AG04450 (cell line): Measurements from ENCODE around the gene JMJD1C. TPM values are rescaled to one million over a fixed set of nuclear protein-coding genes. Genes with fewer than 3 reads are reported as not detected.

Source experiments
- CTCF ChIA-PET: fragments of 300-600, 350-600 bp; formaldehyde crosslinking; extraction: SDS; loops from one replicate; lab custom pipeline; 2022; ENCODE audit warnings: antibody characterized with exemption, inconsistent platforms; lab: Charles Lee
- POLR2A ChIA-PET: fragments of 350-600 bp; formaldehyde crosslinking; extraction: SDS; loops from one replicate; lab custom pipeline; 2021; ENCODE audit warnings: antibody characterized with exemption, inconsistent platforms; lab: Yijun Ruan, JAX
- DNase-seq: peaks from one replicate; pipeline ENCODE4 v3.0.0-alpha.2; 2011; ENCODE audit warnings: low read depth, low spot score
- H3K27ac ChIP-seq: one replicate; pipeline ENCODE4 v1.5.1; 2012; ENCODE audit warnings: low read depth, low read length, control low read depth
- H3K27me3 ChIP-seq: one replicate; pipeline ENCODE4 v1.6.0; 2012; ENCODE audit warnings: low read length; ENCODE audit not compliant: control insufficient read depth, insufficient read depth
- H3K4me3 ChIP-seq: 2 replicates; pipeline ENCODE4 v1.5.1; 2011; ENCODE audit warnings: mild to moderate bottlenecking, low read depth, low read length, control low read depth
- H3K9me3 ChIP-seq: 2 replicates; pipeline ENCODE4 v1.5.1; 2012; ENCODE audit warnings: low read length; ENCODE audit not compliant: control insufficient read depth, insufficient read depth
- polyA plus RNA-seq: library from polyadenylated mRNA; depleted of rRNA; stranded (reverse); fragments of >200 nt; gene quantifications from 2 replicates; pipeline ENCODE4 v1.2.3, GENCODE V29; 2011
- TF ChIP-seq, protein P1 (sequence below): IDR thresholded peaks from 2 replicates; pipeline ENCODE4 v1.5.1; 2011; ENCODE audit warnings: low read depth, low read length, control low read depth, inconsistent platforms

JMJD1C gene
- polyA plus RNA-seq, 1 experiment: 45.0 TPM

DNA sequence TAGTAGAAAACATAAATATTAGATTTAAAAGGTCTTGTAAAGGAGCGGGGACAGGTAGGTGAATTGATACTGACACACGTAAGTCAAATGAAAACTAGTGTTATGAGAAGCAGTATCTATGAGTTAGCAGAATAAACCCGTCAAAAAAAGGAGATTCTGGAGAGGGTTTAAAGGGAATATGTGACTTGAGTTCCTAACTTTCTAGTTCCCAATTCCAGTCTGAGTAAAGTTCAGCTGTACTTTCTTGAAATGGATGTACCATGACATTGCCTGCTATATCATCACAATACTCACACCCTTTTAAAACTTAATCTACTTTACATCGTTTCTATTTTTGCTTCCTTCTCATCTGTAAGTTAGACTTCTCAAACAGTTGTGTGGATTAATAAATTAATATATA, 210.5 kb downstream of the JMJD1C start:
- POLR2A ChIA-PET: no interaction called here
- TF ChIP-seq, protein P1, sequence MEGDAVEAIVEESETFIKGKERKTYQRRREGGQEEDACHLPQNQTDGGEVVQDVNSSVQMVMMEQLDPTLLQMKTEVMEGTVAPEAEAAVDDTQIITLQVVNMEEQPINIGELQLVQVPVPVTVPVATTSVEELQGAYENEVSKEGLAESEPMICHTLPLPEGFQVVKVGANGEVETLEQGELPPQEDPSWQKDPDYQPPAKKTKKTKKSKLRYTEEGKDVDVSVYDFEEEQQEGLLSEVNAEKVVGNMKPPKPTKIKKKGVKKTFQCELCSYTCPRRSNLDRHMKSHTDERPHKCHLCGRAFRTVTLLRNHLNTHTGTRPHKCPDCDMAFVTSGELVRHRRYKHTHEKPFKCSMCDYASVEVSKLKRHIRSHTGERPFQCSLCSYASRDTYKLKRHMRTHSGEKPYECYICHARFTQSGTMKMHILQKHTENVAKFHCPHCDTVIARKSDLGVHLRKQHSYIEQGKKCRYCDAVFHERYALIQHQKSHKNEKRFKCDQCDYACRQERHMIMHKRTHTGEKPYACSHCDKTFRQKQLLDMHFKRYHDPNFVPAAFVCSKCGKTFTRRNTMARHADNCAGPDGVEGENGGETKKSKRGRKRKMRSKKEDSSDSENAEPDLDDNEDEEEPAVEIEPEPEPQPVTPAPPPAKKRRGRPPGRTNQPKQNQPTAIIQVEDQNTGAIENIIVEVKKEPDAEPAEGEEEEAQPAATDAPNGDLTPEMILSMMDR: no peak

DNA sequence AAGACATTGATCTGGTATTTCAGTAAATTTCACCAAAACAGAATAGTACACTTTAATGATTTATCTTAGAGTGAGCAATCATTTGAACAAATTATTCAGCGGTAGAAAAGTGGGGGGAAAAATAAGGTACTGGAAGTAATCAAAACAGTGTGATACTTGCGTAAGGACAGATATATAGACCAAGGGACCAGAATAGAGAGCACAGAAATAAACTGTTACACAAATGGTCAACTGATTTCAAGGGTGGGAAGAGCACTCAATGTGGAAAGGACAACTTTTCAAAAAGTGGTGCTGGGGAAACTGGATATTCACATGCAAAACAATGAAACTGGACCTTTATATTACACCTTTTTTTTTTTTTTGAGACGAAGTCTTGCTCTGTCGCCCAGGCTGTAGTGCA, 212.7 kb downstream of the JMJD1C start:
- no peaks in the 10 kb centered on the region for H3K27me3 ChIP-seq
- no peaks in the 10 kb centered on the region for H3K9me3 ChIP-seq
- TF ChIP-seq, protein P1: no peak
- no peak for DNase-seq
- ChIA-PET POLR2A (no interaction called here), CTCF (interaction anchor here (1.6 kb wide), 1 partner anchor 467 kb away, joined by 6 read pairs; no protein-coding TSS in a partner anchor)
- no peak overlapping the region for H3K27ac ChIP-seq
- H3K4me3 ChIP-seq: no peak overlapping the region

More for the DNA sequence above, 210.5 kb downstream of the JMJD1C start:
- Histone ChIP-seq H3K4me3 (no peak overlapping the region), H3K27ac (no peak overlapping the region), H3K27me3 (no peaks in the 10 kb centered on the region), H3K9me3 (no peaks in the 10 kb centered on the region)
- DNase-seq: no peak
- CTCF ChIA-PET: interaction anchor here (0.7 to 3.0 kb wide), 3 partner anchors 12 to 88 kb away, joined by 3 to 13 read pairs (median 10); no protein-coding TSS in a partner anchor

DNA sequence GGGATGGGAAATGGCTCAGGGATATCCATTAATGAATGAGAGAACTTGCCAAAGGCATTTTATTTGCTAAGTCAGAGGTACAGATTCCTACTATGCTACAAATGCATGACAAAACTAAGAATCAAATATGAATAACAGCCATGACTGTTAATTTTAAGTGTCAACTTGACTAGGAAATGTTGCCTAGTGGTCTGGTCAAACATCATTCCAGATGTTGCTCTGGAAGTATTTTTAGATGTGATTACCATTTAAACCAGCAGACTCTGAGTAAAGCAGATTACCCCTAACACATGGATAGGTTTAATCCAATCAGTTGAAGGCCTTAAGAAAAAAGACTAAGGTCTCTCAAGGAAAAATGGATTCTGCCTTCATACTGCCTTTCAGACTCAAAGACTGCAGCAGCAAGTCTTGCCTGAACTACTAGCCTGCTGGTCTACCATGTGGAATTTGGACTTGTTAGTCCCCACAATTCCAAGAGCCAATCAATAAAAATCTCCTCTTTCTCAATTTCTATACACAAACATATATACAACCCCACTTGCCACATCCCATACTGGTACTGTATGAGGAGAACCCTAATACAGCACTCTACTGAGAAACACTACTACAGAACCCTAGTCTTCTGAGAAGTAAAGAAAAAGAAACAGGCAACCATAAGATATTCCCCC, 213.5 kb downstream of the JMJD1C start:
- Histone ChIP-seq H3K9me3 (no peaks in the 10 kb centered on the region), H3K27ac (no peak overlapping the region), H3K4me3 (no peak overlapping the region), H3K27me3 (no peaks in the 10 kb centered on the region)
- DNase-seq: no peak
- POLR2A ChIA-PET: no interaction called here
- TF ChIP-seq, protein P1: no peak
- CTCF ChIA-PET: interaction anchor here (1.6 kb wide), 1 partner anchor 468 kb away, joined by 6 read pairs; no protein-coding TSS in a partner anchor

DNA sequence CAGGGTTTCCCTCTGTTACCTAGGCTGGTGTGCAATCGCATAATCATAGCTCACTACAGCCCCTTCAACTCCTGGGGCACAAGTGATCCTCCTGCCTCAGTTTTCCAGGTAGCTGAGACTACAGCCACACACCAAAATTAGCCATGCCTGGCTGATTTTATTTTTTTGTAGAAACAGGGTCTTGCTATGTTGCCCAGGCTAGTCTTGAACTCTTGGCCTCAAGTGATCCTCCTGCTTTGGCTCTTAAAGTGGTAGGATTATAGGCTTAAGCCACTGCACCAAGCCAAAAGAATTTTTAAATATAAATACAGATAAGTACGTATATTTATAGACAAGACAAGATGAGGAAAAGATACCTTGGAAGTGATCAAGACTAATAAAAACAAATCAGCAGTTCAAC, 215.7 kb downstream of the JMJD1C start:
- TF ChIP-seq, protein P1: no peak
- CTCF ChIA-PET: no interaction called here
- H3K4me3 ChIP-seq: no peak overlapping the region
- H3K9me3 ChIP-seq: no peaks in the 10 kb centered on the region
- H3K27me3 ChIP-seq: no peaks in the 10 kb centered on the region
- no peak overlapping the region for H3K27ac ChIP-seq
- POLR2A ChIA-PET: no interaction called here
- DNase-seq: no peak

DNA sequence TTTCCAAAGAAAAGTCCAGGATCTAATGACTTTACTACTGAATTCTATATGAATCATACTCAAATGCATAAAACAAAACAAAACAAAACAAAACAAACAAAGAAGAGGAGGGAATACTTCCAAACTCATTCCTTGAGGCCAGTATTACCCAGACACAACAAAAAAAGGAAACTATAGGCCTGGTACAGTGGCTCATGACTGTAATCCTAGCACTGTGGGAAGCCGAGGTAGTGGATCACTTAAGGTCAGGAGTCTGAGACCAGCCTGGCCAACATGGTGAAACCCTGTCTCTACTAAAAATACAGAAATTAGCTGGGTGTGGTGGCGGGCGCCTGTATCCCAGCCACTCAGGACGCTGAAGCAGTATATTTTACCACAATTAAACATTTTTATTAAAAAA, 218.0 kb downstream of the JMJD1C start:
- POLR2A ChIA-PET: interaction anchor here (0.7 kb wide), 1 partner anchor 9 kb away, joined by 5 read pairs; no protein-coding TSS in a partner anchor
- Histone ChIP-seq H3K9me3 (no peaks in the 10 kb centered on the region), H3K27me3 (no peaks in the 10 kb centered on the region), H3K4me3 (no peak overlapping the region), H3K27ac (no peak overlapping the region)
- no peak for DNase-seq
- TF ChIP-seq, protein P1: no peak
- CTCF ChIA-PET: no interaction called here
